H9 (cell line): ENCODE measurements around the gene ATXN1L. TPM values are rescaled to one million over a fixed set of nuclear protein-coding genes. Genes with fewer than 3 reads are reported as not detected.

Source experiments
- DNase-seq: peaks from one replicate; pipeline ENCODE4 v3.0.0-alpha.2; 2017
- H2AFZ ChIP-seq: one replicate; pipeline ENCODE4 v1.6.1; 2013; ENCODE audit warnings: mild to moderate bottlenecking, low read length, control low read depth, moderate library complexity
- H2AK5ac ChIP-seq: 2 replicates; pipeline ENCODE4 v1.6.1; 2013; ENCODE audit warnings: low read length, control low read depth, mixed read lengths; ENCODE audit not compliant: insufficient read length
- H2BK120ac ChIP-seq: one replicate; pipeline ENCODE4 v1.6.1; 2013; ENCODE audit warnings: low read depth, mild to moderate bottlenecking, low read length, control low read depth, inconsistent platforms; ENCODE audit not compliant: poor library complexity, severe bottlenecking
- H2BK12ac ChIP-seq: 2 replicates; pipeline ENCODE4 v1.6.1; 2013; ENCODE audit warnings: low read length, control low read depth, mixed read lengths, low read depth; ENCODE audit not compliant: insufficient read length
- H2BK15ac ChIP-seq: 2 replicates; pipeline ENCODE4 v1.6.1; 2013; ENCODE audit warnings: low read depth, low read length, control low read depth
- H2BK20ac ChIP-seq: one replicate; pipeline ENCODE4 v1.6.1; 2013; ENCODE audit warnings: low read depth, mild to moderate bottlenecking, low read length, control low read depth, inconsistent platforms; ENCODE audit not compliant: poor library complexity, severe bottlenecking
- H2BK5ac ChIP-seq: 2 replicates; pipeline ENCODE4 v1.6.1; 2013; ENCODE audit warnings: low read length, control low read depth, mixed read lengths; ENCODE audit not compliant: insufficient read length
- H3K14ac ChIP-seq: 2 replicates; pipeline ENCODE4 v1.6.1; 2013; ENCODE audit warnings: low read length, control low read depth; ENCODE audit not compliant: insufficient read depth
- H3K18ac ChIP-seq: 2 replicates; pipeline ENCODE4 v1.6.1; 2013; ENCODE audit warnings: low read depth, mild to moderate bottlenecking, mixed read lengths, low read length, control low read depth; ENCODE audit not compliant: insufficient read length
- H3K23ac ChIP-seq: 2 replicates; pipeline ENCODE4 v1.6.1; 2013; ENCODE audit warnings: low read length, control low read depth, mixed read lengths, low read depth; ENCODE audit not compliant: insufficient read length
- H3K23me2 ChIP-seq: 2 replicates; pipeline ENCODE4 v1.6.1; 2013; ENCODE audit warnings: low read depth, mild to moderate bottlenecking, mixed read lengths, low read length, control low read depth; ENCODE audit not compliant: insufficient read length, poor library complexity, severe bottlenecking
- H3K27ac ChIP-seq: 2 replicates; pipeline ENCODE4 v1.5.1; 2013; ENCODE audit warnings: low read length, control low read depth, mixed read lengths, low read depth; ENCODE audit not compliant: insufficient read length
- H3K27me3 ChIP-seq: 2 replicates; pipeline ENCODE4 v1.6.1; 2013; ENCODE audit warnings: low read length, control low read depth, inconsistent platforms; ENCODE audit not compliant: insufficient read depth
- H3K4ac ChIP-seq: 2 replicates; pipeline ENCODE4 v1.6.1; 2013; ENCODE audit warnings: low read depth, mild to moderate bottlenecking, control low read depth, inconsistent platforms, low read length, moderate library complexity
- H3K4me1 ChIP-seq: 2 replicates; pipeline ENCODE4 v1.6.1; 2013; ENCODE audit warnings: low read length, control low read depth, inconsistent platforms; ENCODE audit not compliant: insufficient read depth
- H3K4me2 ChIP-seq: 2 replicates; pipeline ENCODE4 v1.6.1; 2013; ENCODE audit warnings: low read length, control low read depth, mixed read lengths; ENCODE audit not compliant: insufficient read length, insufficient read depth
- H3K56ac ChIP-seq: 2 replicates; pipeline ENCODE4 v1.6.1; 2013; ENCODE audit warnings: low read depth, mild to moderate bottlenecking, mixed read lengths, low read length, control low read depth; ENCODE audit not compliant: insufficient read length
- H3K79me1 ChIP-seq: 2 replicates; pipeline ENCODE4 v1.6.1; 2013; ENCODE audit warnings: low read depth, mild to moderate bottlenecking, moderate library complexity, low read length, control low read depth, inconsistent platforms; ENCODE audit not compliant: insufficient read depth, poor library complexity, severe bottlenecking
- H3K79me2 ChIP-seq: 2 replicates; pipeline ENCODE4 v1.6.1; 2013; ENCODE audit warnings: low read length, control low read depth, inconsistent platforms; ENCODE audit not compliant: insufficient read depth
- H3K9ac ChIP-seq: 2 replicates; pipeline ENCODE4 v1.6.1; 2013; ENCODE audit warnings: low read length, control low read depth, mixed read lengths; ENCODE audit not compliant: insufficient read length; ENCODE audit errors: extremely low read depth
- H3K9me3 ChIP-seq: one replicate; pipeline ENCODE4 v1.6.1; 2013; ENCODE audit warnings: low read depth, low read length, inconsistent platforms; ENCODE audit not compliant: control insufficient read depth
- H3T11ph ChIP-seq: one replicate; pipeline ENCODE4 v1.6.1; 2013; ENCODE audit warnings: mild to moderate bottlenecking, low read length, control low read depth, inconsistent platforms
- H4K20me1 ChIP-seq: one replicate; pipeline ENCODE4 v1.6.1; 2013; ENCODE audit not compliant: control insufficient read depth, insufficient read length, insufficient read depth
- H4K5ac ChIP-seq: 2 replicates; pipeline ENCODE4 v1.6.1; 2013; ENCODE audit warnings: low read depth, mild to moderate bottlenecking, mixed read lengths, low read length, control low read depth; ENCODE audit not compliant: insufficient read length
- H4K8ac ChIP-seq: replicated peaks from 2 replicates; pipeline ENCODE4 v1.6.1; 2013; ENCODE audit warnings: low read length, control low read depth, mixed read lengths, low read depth; ENCODE audit not compliant: insufficient read length
- H4K91ac ChIP-seq: 2 replicates; pipeline ENCODE4 v1.6.1; 2013; ENCODE audit warnings: low read depth, mild to moderate bottlenecking, moderate library complexity, mixed read lengths, low read length, control low read depth; ENCODE audit not compliant: insufficient read length
- H3K27ac Mint-ChIP-seq, 3 experiments: 2 replicates in 2 of 3; 3 replicates in 1 of 3; pipeline ENCODE4 v1.8.0; 2020 to 2021; ENCODE audit warnings: mixed read lengths in 3 of 3, mild to moderate bottlenecking in 1 of 3, moderate library complexity in 1 of 3
- H3K27me3 Mint-ChIP-seq: 2 replicates; pipeline ENCODE4 v1.8.0; 2021; ENCODE audit warnings: low read depth, mild to moderate bottlenecking, moderate library complexity, mixed read lengths
- H3K36me3 Mint-ChIP-seq, 3 experiments: 2 replicates in 2 of 3; 3 replicates in 1 of 3; pipeline ENCODE4 v1.8.0; 2020 to 2021; ENCODE audit warnings: low read depth in 3 of 3, mixed read lengths in 3 of 3; ENCODE audit not compliant: insufficient read depth in 1 of 3
- H3K4me1 Mint-ChIP-seq, 2 experiments: 2 replicates each; pipeline ENCODE4 v1.8.0; 2020; ENCODE audit warnings: mixed read lengths in 2 of 2
- H3K4me3 Mint-ChIP-seq, 2 experiments: 2 replicates in 1 of 2; 3 replicates in 1 of 2; pipeline ENCODE4 v1.8.0; 2020 to 2021; ENCODE audit warnings: mild to moderate bottlenecking in 2 of 2, mixed read lengths in 2 of 2, moderate library complexity in 1 of 2
- H3K9me3 Mint-ChIP-seq, 2 experiments: 2 replicates in 1 of 2; 3 replicates in 1 of 2; pipeline ENCODE4 v1.8.0; 2020; ENCODE audit warnings: mild to moderate bottlenecking in 2 of 2, mixed read lengths in 2 of 2, moderate library complexity in 1 of 2
- CTCF ChIP-seq: fragments of 200-600 bp; sonication (generic); conservative IDR thresholded peaks from 3 replicates; pipeline ENCODE4 v1.8.0; 2021; ENCODE audit warnings: antibody characterized with exemption, mild to moderate bottlenecking
- WGBS: extraction: QIAGEN DNeasy Blood & Tissue Kit; methylation state at CpG from one replicate; pipeline ENCODE4 v1.1.7; 2013; ENCODE audit warnings: missing lambda C conversion rate, low lambda C conversion rate, mixed read lengths; ENCODE audit not compliant: insufficient read length; ENCODE audit errors: extremely low coverage; 5-methylcytosine and 5-hydroxymethylcytosine counted together
- total RNA-seq: library from RNA; stranded (reverse); gene quantifications from 2 replicates; pipeline ENCODE4 v1.2.1, GENCODE V29; 2021

The ATXN1L gene
- total RNA-seq, 1 experiment from 2014 or later = 30.3 TPM

- no peak for DNase-seq
- Mint-ChIP-seq H3K4me1 (peaks cover 13 to 20% of the 10 kb centered on the region in 2 experiments), H3K36me3 (peaks cover 13 to 29% (median 23%) of the 10 kb centered on the region in 3 experiments), H3K4me3 (no peak overlapping the region), H3K9me3 (no peaks in the 10 kb centered on the region), H3K27me3 (no peaks in the 10 kb centered on the region), H3K27ac (peak overlapping the region in 1 of 3 experiments; percentile 29; a peak in 3 of 7 replicates)
- no peak overlapping the region for H2AFZ ChIP-seq
- no CpG with 5 or more reads among the region's 2 CpGs for WGBS
- H4K8ac ChIP-seq = no peak overlapping the region
- H3K18ac ChIP-seq = no peak overlapping the region
- no peak overlapping the region for H2BK20ac ChIP-seq
- no peak overlapping the region for H3K14ac ChIP-seq
- H4K91ac ChIP-seq = no peak overlapping the region
- no peaks in the 10 kb centered on the region for H3K27me3 ChIP-seq
- H3K23ac ChIP-seq = no peak overlapping the region
- no peaks in the 10 kb centered on the region for H3K4me1 ChIP-seq
- no peaks in the 10 kb centered on the region for H3K9me3 ChIP-seq
- no peaks in the 10 kb centered on the region for H4K20me1 ChIP-seq
- H2BK120ac ChIP-seq = no peak overlapping the region
- H3K79me1 ChIP-seq = no peaks in the 10 kb centered on the region
- no peaks in the 10 kb centered on the region for H3K23me2 ChIP-seq
- peaks cover 60% of the 10 kb centered on the region for H3K79me2 ChIP-seq
- H3T11ph ChIP-seq = no peak overlapping the region
- H2BK15ac ChIP-seq = no peak overlapping the region
- no peak overlapping the region for H3K4ac ChIP-seq
- H4K5ac ChIP-seq = no peak overlapping the region
- H3K27ac ChIP-seq = peak overlapping the region; percentile 23
- H3K4me2 ChIP-seq = no peak overlapping the region
- H2BK12ac ChIP-seq = no peak overlapping the region
- TF ChIP-seq CTCF = no peak
- no peak overlapping the region for H3K9ac ChIP-seq
- no peak overlapping the region for H2BK5ac ChIP-seq
- H3K56ac ChIP-seq = no peak overlapping the region
- H2AK5ac ChIP-seq = no peak overlapping the region
Measured at GRCh38 chr16:71903608-71904007, 57.8 kb downstream of the ATXN1L start.
